Upper lobe of left lung (tissue), 6 donors: ENCODE data around the gene SLC27A4. TPM values are rescaled to one million over a fixed set of nuclear protein-coding genes. Genes with fewer than 3 reads are reported as not detected.

Experiments
- ATAC-seq, 2 donors: fragments of 200-7000 bp; cut with Tn5 transposase; one replicate each; pipeline ENCODE4 v1.9.1; 2022; ENCODE audit warnings: mild to moderate bottlenecking in 2 of 2, moderate library complexity in 2 of 2; ENCODE audit not compliant: low FRiP score in 2 of 2
- DNase-seq, 2 donors: peaks; one replicate each; pipeline ENCODE4 v3.0.0-alpha.2; 2019 to 2020
- H3K27ac ChIP-seq, 4 donors: fragments of 200-600 bp; sonication (generic); one replicate each; pipeline ENCODE4 v1.5.1; 2016 to 2019
- H3K27me3 ChIP-seq, 4 donors: fragments of 200-600 bp; sonication (generic); one replicate each; pipeline ENCODE4 v1.5.1; 2017 to 2019
- H3K36me3 ChIP-seq, 4 donors: fragments of 200-600 bp; sonication (generic); one replicate each; pipeline ENCODE4 v1.5.1; 2016 to 2019
- H3K4me1 ChIP-seq, 4 donors: fragments of 200-600 bp; sonication (generic); one replicate each; pipeline ENCODE4 v1.5.1; 2018 to 2019
- H3K4me3 ChIP-seq, 4 donors: fragments of 200-600 bp; sonication (generic); one replicate each; pipeline ENCODE4 v1.5.1; 2017 to 2019; ENCODE audit warnings: mild to moderate bottlenecking in 2 of 4, moderate library complexity in 1 of 4
- H3K9me3 ChIP-seq, 4 donors: fragments of 200-600 bp; sonication (generic); one replicate each; pipeline ENCODE4 v1.5.1; 2018 to 2019
- EP300 ChIP-seq, 4 donors: sonication (generic); formaldehyde crosslinking; IDR thresholded peaks; one replicate each; pipeline ENCODE4 v1.5.1; 2017; ENCODE audit warnings: antibody characterized with exemption in 4 of 4, control low read depth in 2 of 4
- POLR2A ChIP-seq, 4 donors: fragments of 450-650 bp; IDR thresholded peaks; one replicate each; pipeline ENCODE4 v1.5.1; 2016 to 2017; ENCODE audit warnings: antibody characterized with exemption in 4 of 4, mild to moderate bottlenecking in 2 of 4
- POLR2AphosphoS5 ChIP-seq, 2 donors: sonication (generic); formaldehyde crosslinking; IDR thresholded peaks; one replicate each; pipeline ENCODE4 v1.5.1; 2017; ENCODE audit warnings: antibody characterized with exemption in 2 of 2
- WGBS, 2 donors: methylation state at CpG; one replicate each; pipeline ENCODE4 v1.1.5; 2017 to 2018; 5-methylcytosine and 5-hydroxymethylcytosine counted together
- total RNA-seq, 6 donors: library from RNA; depleted of rRNA in 4 of 6; stranded (reverse); fragments of >200 nt in 4 of 6; gene quantifications; one replicate each; pipeline versions ENCODE4 v1.1.0 to v1.2.1, GENCODE V29; 2016 to 2021
- TF ChIP-seq, protein P1 (sequence below), 6 experiments: fragments of 450-650 bp in 4 of 6; fragments of 200-600 bp in 2 of 6; sonication (generic) in 2 of 6; IDR thresholded peaks; one replicate each; pipeline ENCODE4 v1.5.1; 2016 to 2019; ENCODE audit warnings: antibody characterized with exemption in 6 of 6
- donor health status: DM: no; HTN: no; CAD: no; lungs with moderate emphysema.
- donor health status: DM: no; HTN: yes; CAD: no; lungs with severe emphysema.

SLC27A4 gene
- total RNA-seq, 6 donors from 2014 or later = 17.8 to 30.1 (median 19.5) TPM

DNA sequence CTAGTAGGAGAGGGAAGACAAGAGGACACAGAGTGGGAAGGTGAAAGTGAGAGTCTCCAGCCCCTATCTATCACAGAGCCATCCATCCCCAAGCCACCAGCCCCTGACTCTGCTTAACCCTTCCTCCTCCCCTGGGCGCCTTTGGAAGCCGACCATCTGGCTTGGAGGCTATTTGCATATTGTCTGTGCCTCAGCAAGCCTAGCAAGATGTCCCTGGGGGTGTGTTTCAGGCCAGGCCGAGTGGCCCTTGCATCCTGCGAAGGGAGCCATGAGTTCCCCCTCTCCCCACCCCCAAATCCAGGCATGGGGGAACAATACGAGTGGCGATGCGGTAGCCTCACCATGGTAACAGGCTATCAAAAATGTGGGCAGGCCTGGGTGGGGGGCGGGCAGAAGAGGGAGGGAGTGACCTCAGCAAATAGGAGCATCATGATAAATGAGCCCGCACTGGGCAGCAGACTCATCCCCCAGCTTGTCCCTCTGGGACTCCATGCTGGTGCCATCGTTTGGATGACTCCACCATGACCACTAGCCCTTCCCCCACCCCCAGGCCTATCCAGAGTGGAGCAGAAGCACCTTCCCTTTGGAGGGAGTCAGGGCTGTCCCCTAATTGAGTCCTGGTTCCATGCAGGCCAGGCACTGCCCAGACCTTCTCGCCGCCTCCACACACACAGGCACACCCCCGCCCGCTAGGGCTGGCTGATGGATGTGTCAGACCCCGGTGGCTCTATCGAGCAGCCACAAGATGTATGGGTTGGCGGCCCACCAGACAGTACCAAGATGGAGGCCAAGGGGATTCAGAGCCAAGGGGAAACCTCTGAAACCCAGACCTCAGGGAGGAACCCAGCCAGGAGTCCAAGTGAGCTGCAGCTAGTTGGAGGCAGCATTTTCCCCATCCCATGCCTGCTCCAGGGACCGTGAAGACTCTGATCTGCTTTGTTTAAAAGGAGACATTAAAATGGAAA lies 45.5 kb downstream of the SLC27A4 start:
- ATAC-seq (no peak), DNase-seq (no peak)
- Histone ChIP-seq H3K4me1 (peaks cover 0 to 4% (median 2%) of the 10 kb centered on the region in 4 donors), H3K27me3 (no peaks in the 10 kb centered on the region), H3K36me3 (peaks cover 3 to 84% (median 55%) of the 10 kb centered on the region in 4 donors), H3K4me3 (no peak overlapping the region), H3K27ac (no peak overlapping the region), H3K9me3 (no peaks in the 10 kb centered on the region)
- WGBS, 2 donors = 89 to 94% methylated on average over 5 to 18 of the region's 18 CpGs
- TF ChIP-seq, protein P1, sequence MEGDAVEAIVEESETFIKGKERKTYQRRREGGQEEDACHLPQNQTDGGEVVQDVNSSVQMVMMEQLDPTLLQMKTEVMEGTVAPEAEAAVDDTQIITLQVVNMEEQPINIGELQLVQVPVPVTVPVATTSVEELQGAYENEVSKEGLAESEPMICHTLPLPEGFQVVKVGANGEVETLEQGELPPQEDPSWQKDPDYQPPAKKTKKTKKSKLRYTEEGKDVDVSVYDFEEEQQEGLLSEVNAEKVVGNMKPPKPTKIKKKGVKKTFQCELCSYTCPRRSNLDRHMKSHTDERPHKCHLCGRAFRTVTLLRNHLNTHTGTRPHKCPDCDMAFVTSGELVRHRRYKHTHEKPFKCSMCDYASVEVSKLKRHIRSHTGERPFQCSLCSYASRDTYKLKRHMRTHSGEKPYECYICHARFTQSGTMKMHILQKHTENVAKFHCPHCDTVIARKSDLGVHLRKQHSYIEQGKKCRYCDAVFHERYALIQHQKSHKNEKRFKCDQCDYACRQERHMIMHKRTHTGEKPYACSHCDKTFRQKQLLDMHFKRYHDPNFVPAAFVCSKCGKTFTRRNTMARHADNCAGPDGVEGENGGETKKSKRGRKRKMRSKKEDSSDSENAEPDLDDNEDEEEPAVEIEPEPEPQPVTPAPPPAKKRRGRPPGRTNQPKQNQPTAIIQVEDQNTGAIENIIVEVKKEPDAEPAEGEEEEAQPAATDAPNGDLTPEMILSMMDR (IDR thresholded peaks at IDR 0.05) = no peak
- TF ChIP-seq EP300 (IDR thresholded peaks at IDR 0.05) (no peak), POLR2A (IDR thresholded peaks at IDR 0.05) (no peak), POLR2AphosphoS5 (IDR thresholded peaks at IDR 0.05) (no peak)

DNA sequence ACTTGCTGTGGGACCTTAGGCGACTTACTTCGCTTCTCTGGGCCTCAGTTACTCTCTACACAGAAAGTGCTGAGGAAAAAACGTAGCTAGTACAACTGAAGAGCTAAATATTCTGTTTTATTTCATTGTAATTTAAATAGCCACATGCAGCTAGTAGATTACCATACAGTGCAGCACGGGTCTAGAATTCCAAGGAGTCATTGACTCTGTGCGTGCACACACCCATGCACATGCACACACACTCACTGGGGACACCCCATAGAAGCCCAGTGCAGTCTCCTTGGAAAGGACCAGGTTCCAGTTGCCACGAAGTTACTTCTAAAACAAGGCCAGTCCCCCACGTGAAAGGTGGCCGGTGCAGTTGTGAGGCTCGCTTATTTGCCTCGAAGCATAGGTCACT lies 47.8 kb downstream of the SLC27A4 start:
- H3K27me3 ChIP-seq = no peaks in the 10 kb centered on the region
- no peak for DNase-seq
- TF ChIP-seq POLR2A (IDR thresholded peaks at IDR 0.05) = no peak
- TF ChIP-seq EP300 (IDR thresholded peaks at IDR 0.05) = no peak
- no peak for TF ChIP-seq POLR2AphosphoS5 (IDR thresholded peaks at IDR 0.05)
- TF ChIP-seq, protein P1 (IDR thresholded peaks at IDR 0.05) = no peak
- H3K36me3 ChIP-seq = peaks cover 3 to 85% (median 63%) of the 10 kb centered on the region in 4 donors
- H3K4me3 ChIP-seq = no peak overlapping the region
- H3K4me1 ChIP-seq = peaks cover 0 to 4% (median 0%) of the 10 kb centered on the region in 4 donors
- no peaks in the 10 kb centered on the region for H3K9me3 ChIP-seq
- no peak for ATAC-seq
- WGBS, 2 donors = 92 to 97% methylated on average over 9 to 10 of the region's 10 CpGs
- no peak overlapping the region for H3K27ac ChIP-seq

DNA sequence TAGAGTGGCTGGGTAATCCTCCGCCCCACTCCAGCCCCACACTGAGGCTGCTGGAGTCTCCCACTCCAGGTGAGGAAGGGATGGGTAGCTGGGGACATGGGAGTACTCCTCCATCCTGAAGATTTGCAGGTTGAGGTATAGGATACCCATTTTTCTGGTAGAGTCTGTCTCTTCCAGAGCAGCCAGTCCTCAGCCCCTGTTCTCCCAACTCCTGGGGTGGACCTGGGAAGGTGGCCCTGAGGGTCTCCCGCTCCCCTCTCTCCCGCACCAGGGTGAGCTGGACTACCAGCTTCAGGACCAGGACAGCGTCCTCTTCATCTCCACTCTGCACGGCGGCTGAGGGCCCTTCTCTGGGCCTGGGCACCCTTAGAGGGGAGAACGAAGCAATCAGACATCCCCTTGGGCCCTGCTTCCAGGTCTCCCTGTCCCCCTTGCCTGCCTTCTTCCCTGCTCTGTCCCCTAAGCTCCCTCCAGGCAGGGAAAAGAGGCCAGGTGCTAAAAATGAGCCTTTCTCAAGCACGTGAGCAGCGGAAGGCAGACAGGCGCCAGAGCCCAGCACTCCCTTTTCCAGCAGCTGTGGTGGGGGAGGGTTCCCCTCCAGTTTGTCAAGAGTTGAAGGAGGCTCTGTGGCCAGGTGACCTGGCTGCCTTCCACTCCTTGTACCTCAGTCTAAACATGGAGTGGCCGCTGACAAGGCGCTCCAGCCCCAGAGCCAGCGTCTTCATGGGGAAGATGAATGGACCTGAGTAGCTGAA lies 49.2 kb downstream of the SLC27A4 start:
- Histone ChIP-seq H3K27me3 (no peaks in the 10 kb centered on the region), H3K36me3 (peaks cover 3 to 79% (median 66%) of the 10 kb centered on the region in 4 donors), H3K4me3 (no peak overlapping the region), H3K4me1 (peaks cover 0 to 4% (median 0%) of the 10 kb centered on the region in 4 donors), H3K27ac (no peak overlapping the region), H3K9me3 (no peaks in the 10 kb centered on the region)
- TF ChIP-seq EP300 (IDR thresholded peaks at IDR 0.05) (no peak), POLR2A (IDR thresholded peaks at IDR 0.05) (no peak), POLR2AphosphoS5 (IDR thresholded peaks at IDR 0.05) (no peak)
- TF ChIP-seq, protein P1 (IDR thresholded peaks at IDR 0.05) = no peak
- ATAC-seq = peak in 1 of 2 donors; percentile 20
- peak in 1 of 2 donors; percentile 85 for DNase-seq
- 75 to 80% methylated on average over 9 to 13 of the region's 13 CpGs for WGBS, 2 donors

DNA sequence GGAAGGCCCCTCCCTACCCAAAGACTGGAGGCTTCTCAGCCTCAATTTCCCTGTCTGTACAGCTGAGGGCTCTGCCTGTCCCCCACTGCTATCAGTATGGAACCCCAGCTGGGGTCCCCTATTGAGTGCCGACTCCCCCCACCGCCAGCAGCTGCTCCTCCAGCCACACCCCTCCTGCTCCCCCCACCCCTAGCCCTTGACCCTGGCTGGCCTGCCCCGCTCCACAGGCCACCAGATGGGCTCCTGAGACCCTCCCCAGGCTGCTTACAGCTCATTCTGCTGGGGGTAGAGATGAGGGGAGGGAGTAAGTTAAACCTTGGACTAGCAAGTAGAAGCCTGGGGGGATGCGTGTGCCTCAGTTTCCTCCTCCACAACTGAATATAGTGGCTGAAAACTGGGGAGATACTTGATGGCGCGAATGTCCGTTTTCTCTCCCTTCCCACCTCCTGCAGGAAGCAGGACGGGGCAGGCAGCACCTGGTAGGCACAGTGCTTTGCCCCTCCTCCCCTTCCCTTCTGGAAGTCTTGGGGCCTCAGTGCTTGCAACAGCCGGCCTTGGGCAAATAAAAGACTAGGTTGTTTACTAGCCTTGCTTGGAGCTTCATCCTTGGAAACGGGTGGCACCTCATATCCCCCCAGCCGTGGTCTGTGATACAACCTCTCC lies 50.0 kb downstream of the SLC27A4 start:
- 72 to 84% methylated on average over 7 to 11 of the region's 11 CpGs for WGBS, 2 donors
- no peak for ATAC-seq
- H3K9me3 ChIP-seq = no peaks in the 10 kb centered on the region

More for the DNA sequence above, 50.0 kb downstream of the SLC27A4 start:
- H3K27me3 ChIP-seq = no peaks in the 10 kb centered on the region
- peaks cover 3 to 74% (median 61%) of the 10 kb centered on the region in 4 donors for H3K36me3 ChIP-seq
- H3K4me1 ChIP-seq = peaks cover 0 to 4% (median 0%) of the 10 kb centered on the region in 4 donors
- H3K27ac ChIP-seq = no peak overlapping the region
- no peak overlapping the region for H3K4me3 ChIP-seq
- TF ChIP-seq POLR2A (IDR thresholded peaks at IDR 0.05) = no peak
- TF ChIP-seq, protein P1 (IDR thresholded peaks at IDR 0.05) = no peak
- TF ChIP-seq POLR2AphosphoS5 (IDR thresholded peaks at IDR 0.05) = no peak
- TF ChIP-seq EP300 (IDR thresholded peaks at IDR 0.05) = no peak
- no peak for DNase-seq
